ENCODE data around the gene PCYT1A.

GRCh38 chr3:196287090-196287439, 461 bp downstream of the PCYT1A start:
- TF ChIP-seq CTCF (IDR thresholded peaks at IDR 0.05; ENCODE audit: borderline replicate concordance, extremely low read depth, low read length, poor library complexity, severe bottlenecking) (no peak), EZH2 (IDR thresholded peaks at IDR 0.05; ENCODE audit: borderline replicate concordance, low read depth, low read length, severe bottlenecking) (no peak)

All from DND-41 (cell line).